ENCODE measurements around the gene MTA3. TPM values are rescaled to one million over a fixed set of nuclear protein-coding genes. Genes with fewer than 3 reads are reported as not detected.
"Not testable (repeated sequence)": the region's sequence is repeated elsewhere in the genome, so short reads cannot be mapped to it uniquely, and the experiment has no call there.

The MTA3 gene
- total and polyA plus RNA-seq, 9 of the 15 experiments (the other 6 are each of a cell fraction or from before 2014, with no cell fraction given): 12.4 to 39.6 (median 23.5) TPM

- in situ Hi-C loops (cut with MboI): no loop called here
- Histone ChIP-seq H4K20me1 (replicated peaks; ENCODE audit: control insufficient read depth, insufficient read depth, low read length) (no peaks in the 10 kb centered on the region), H3K4me1 (replicated peaks in 1 of 2; ENCODE audit: control insufficient read depth in 2 of 2, insufficient read depth in 2 of 2, low read length in 2 of 2) (no peaks in the 10 kb centered on the region), H3K27ac (ENCODE audit: extremely low read depth, low read depth, low read length) (no peak overlapping the region), H2AFZ (ENCODE audit: low read depth, low read length) (no peak overlapping the region), H3K27me3 (ENCODE audit: control insufficient read depth in 2 of 2, insufficient read depth in 2 of 2, low read length in 2 of 2) (no peaks in the 10 kb centered on the region), H3K79me2 (ENCODE audit: control insufficient read depth, insufficient read depth, low read length) (no peaks in the 10 kb centered on the region; the same call in 2 of the 3 replicates), H3K9me3 (replicated peaks; ENCODE audit: control insufficient read depth, insufficient read depth, low read depth, low read length) (no peaks in the 10 kb centered on the region), H3K4me2 (ENCODE audit: insufficient read depth, low read length) (no peak overlapping the region), H3K4me3 (no peak overlapping the region), H3K36me3 (ENCODE audit: control insufficient read depth, insufficient read depth, low read length) (peaks cover 18% of the 10 kb centered on the region; the same call in 1 of the 3 replicates), H3K9me1 (ENCODE audit: control insufficient read depth, insufficient read depth, low read length) (no peaks in the 10 kb centered on the region), H3K9ac (ENCODE audit: insufficient read depth in 1 of 2, low read depth in 2 of 2, low read length in 2 of 2) (no peak overlapping the region)
- FAIRE-seq (no peak), ATAC-seq (no peak), DNase-seq (ENCODE audit: extremely low read depth in 1 of 4, low spot score in 3 of 4) (no peak)
- BruUV-seq (replicated peaks): no TSS peak
- intact Hi-C loops (cut with micrococcal nuclease): no loop called here
- no peak for TF ChIP-seq MLX (CRISPR knock-in tag; conservative IDR thresholded peaks at IDR 0.05)
- TF ChIP-seq ZNF232 (CRISPR knock-in tag; IDR thresholded peaks at IDR 0.05): no peak
- no peak for TF ChIP-seq FOS (IDR thresholded peaks at IDR 0.05; ENCODE audit: extremely low read depth, insufficient read length)
- TF ChIP-seq TRIM24 (IDR thresholded peaks at IDR 0.05): no peak
- TF ChIP-seq ZNF121 (CRISPR knock-in tag; conservative IDR thresholded peaks at IDR 0.05): peak; percentile 83
- TF ChIP-seq PRPF4 (IDR thresholded peaks at IDR 0.05; ENCODE audit: insufficient read depth, low read depth, low read length, poor library complexity, severe bottlenecking): no peak
- peak; percentile 14 for TF ChIP-seq RBM25 (IDR thresholded peaks at IDR 0.05; ENCODE audit: low read depth, low read length, severe bottlenecking)
- no peak for TF ChIP-seq RBBP5 (IDR thresholded peaks at IDR 0.05; ENCODE audit: borderline replicate concordance, insufficient read depth, low read length, poor library complexity, severe bottlenecking)
- TF ChIP-seq ZNF785 (CRISPR knock-in tag; IDR thresholded peaks at IDR 0.05): no peak
- ChIA-PET POLR2A (interaction anchor here (0.7 to 1.1 kb wide), 2 partner anchors 9 to 33 kb away, joined by 3 read pairs; no protein-coding TSS in a partner anchor), CTCF (ENCODE audit: low intra/inter-chr PET ratio) (no interaction called here)
- WGBS (ENCODE audit: insufficient coverage, low coverage, missing lambda C conversion rate): 91% methylated on average over 5 of the region's 6 CpGs
Measured at GRCh38 chr2:42581257-42581656, 12.8 kb downstream of the MTA3 start.

- BruUV-seq (replicated peaks); ATAC-seq; H3K9me3 ChIP-seq (replicated peaks; ENCODE audit: control insufficient read depth, insufficient read depth, low read depth, low read length); FAIRE-seq; H3K4me2 ChIP-seq (ENCODE audit: insufficient read depth, low read length); H3K36me3 ChIP-seq (ENCODE audit: control insufficient read depth, insufficient read depth, low read length); CTCF ChIA-PET (ENCODE audit: low intra/inter-chr PET ratio); in situ Hi-C loops (cut with MboI); DNase-seq (ENCODE audit: extremely low read depth in 1 of 4, low spot score in 3 of 4); H3K9ac ChIP-seq (ENCODE audit: insufficient read depth in 1 of 2, low read depth in 2 of 2, low read length in 2 of 2); H3K79me2 ChIP-seq (ENCODE audit: control insufficient read depth, insufficient read depth, low read length); H3K27ac ChIP-seq (ENCODE audit: extremely low read depth, low read depth, low read length); H3K4me3 ChIP-seq; H3K27me3 ChIP-seq (ENCODE audit: control insufficient read depth in 2 of 2, insufficient read depth in 2 of 2, low read length in 2 of 2); H2AFZ ChIP-seq (ENCODE audit: low read depth, low read length); H3K4me1 ChIP-seq (replicated peaks in 1 of 2; ENCODE audit: control insufficient read depth in 2 of 2, insufficient read depth in 2 of 2, low read length in 2 of 2); H4K20me1 ChIP-seq (replicated peaks; ENCODE audit: control insufficient read depth, insufficient read depth, low read length); intact Hi-C loops (cut with micrococcal nuclease); H3K9me1 ChIP-seq (ENCODE audit: control insufficient read depth, insufficient read depth, low read length); POLR2A ChIA-PET: not testable (repeated sequence)
- WGBS (ENCODE audit: insufficient coverage, low coverage, missing lambda C conversion rate): 100% methylated on average over 2 of the region's 3 CpGs
Measured at GRCh38 chr2:42584628-42585027, 16.2 kb downstream of the MTA3 start.

All from K562 (cell line).